KG1 (cell line): ENCODE data around the gene KCNN1.
"Not testable (repeated sequence)": the region's sequence is repeated elsewhere in the genome, so short reads cannot be mapped to it uniquely, and the experiment has no call there.

Source experiments
- DNase-seq: peaks from one replicate; lab custom pipeline; 2025; lab: John Stamatoyannopoulos, UW

KCNN1 gene

DNA sequence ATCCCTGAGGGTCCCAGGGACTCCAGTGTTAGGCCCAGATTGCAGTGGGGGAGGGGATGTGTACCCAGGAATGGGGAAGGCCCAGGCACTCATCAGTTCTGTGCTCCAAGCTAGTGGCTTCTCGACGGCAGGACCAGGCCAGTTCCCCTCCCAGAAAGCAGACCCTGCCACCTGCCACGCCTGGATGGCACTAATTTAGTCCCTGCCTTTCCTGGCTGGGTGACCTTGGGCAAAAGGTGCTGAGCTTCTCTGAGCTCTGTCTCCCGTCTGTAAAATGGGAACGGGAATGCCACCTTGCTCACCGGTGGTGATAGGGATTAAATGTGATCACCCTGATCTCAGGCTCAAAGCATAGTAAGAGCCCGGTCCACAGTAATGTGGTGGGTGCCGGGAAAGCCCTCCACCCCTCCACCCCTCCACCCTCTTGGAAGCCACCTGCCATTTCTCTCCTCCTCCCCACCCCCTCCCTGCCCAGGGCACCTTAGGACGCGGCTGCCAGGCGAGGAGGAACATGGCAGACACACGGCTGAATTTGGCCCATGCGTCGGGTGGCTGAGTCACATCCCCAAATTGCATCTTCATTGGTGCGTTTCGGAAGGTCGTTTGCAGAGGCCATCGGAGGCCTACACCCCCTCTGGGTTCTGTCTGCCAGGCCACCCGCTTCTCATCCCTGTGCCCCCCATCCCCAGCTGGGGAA, 2.3 kb downstream of the KCNN1 start:
- DNase-seq = no peak

GRCh38 chr19:17972230-17972629, 5.3 kb downstream of the KCNN1 start:
- no peak for DNase-seq

- DNase-seq = no peak
These were observed 6.9 kb downstream of the KCNN1 start for GRCh38 chr19:17973759-17974158.

DNA sequence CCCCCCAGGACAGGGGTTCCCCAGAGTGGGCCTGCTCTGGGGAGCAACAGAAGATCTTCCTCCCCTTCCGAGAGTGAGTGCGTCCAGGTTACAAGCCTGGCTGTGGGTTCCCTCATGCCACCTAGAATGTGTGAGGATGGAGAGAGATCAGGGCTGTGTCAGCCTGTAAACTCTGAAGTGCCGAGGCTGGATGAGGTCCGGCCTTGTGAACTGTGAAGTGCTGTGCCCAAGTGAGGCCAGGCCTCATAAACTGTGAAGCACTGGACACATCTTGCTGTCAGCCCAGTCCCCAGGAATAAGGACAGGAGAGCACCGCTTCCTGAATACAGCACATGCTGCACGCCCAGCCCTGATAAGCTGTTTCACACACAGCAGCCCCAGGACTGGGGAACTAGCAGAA, 7.6 kb downstream of the KCNN1 start:
- DNase-seq = no peak

DNA sequence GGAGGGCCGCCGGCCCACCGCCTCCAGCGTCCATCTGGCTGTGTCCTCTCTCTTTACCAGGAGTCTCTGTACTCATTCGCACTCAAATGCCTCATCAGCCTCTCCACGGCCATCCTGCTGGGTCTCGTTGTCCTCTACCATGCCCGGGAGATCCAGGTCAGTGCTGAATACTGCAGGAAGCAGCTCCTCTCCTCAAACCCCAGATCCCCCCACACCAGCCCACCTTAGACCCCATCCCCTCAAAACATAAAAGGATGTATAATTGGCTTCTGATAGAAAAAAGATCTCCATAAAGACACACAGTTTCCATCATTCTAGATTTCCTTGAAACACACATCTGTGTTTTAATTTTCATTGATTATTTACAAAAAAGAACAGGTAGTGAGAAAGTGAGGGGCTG, 8.1 kb downstream of the KCNN1 start:
- no peak for DNase-seq

DNA sequence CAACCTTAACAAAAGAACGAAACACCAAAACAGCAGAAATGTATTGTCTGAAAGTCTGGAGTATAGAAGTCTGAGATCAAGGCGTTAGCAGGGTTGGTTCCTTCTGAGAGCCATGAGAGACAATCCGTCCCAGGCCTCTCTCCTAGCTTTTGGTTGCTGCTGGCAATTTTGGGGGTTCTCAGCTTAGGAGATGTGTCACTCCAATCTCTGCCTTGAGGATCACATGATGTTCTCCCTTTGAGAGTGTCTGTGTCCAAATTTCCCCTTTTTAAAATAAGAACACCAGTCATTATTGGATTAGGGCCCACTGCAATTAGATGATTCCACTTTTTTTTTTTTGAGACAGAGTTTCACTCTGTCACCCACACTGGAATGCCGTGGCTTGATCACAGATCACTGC, 10.1 kb downstream of the KCNN1 start:
- no peak for DNase-seq

DNA sequence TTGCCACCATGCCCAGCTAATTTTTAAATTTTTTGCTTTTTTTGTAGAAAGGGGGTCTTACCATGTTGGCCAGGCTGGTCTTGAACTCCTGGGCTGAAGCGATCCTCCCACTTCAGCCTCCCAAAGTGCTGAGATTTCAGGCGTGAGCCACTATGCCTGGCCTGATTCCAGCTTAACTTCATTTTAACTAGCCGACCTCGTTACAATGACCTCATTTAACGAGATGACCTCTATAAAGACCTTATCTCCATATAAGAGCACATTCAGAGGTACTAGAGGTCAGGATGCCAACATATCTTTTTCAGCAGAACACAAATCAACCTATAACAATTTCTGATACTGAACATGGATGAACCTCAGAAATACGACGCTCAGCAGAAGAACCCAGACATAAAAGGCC, 10.6 kb downstream of the KCNN1 start:
- no peak for DNase-seq

- DNase-seq = no peak
These were observed 14.7 kb downstream of the KCNN1 start for GRCh38 chr19:17981611-17982010.

DNA sequence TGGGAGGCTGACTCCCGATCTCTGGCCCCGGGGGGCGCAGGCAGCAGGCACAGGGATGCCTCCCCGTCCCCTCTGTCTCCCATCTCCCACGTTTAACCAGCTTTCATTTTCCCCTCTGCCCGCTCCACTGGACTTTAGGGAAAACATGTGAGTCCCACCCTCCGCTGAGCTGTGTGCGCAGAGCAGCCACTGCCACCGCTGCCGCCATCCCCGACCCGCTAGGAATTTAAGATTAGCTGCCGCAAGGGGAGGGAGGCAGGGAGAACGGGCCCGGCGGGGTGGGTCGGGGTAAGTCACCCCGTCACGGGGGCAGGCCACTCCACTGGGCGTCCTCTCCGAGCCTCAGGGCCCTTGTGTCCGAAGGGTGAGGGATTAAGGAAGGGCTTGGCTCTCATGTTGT, 15.5 kb downstream of the KCNN1 start:
- no peak for DNase-seq

GRCh38 chr19:17985037-17985818, 18.3 kb downstream of the KCNN1 start:
- no peak for DNase-seq

DNA sequence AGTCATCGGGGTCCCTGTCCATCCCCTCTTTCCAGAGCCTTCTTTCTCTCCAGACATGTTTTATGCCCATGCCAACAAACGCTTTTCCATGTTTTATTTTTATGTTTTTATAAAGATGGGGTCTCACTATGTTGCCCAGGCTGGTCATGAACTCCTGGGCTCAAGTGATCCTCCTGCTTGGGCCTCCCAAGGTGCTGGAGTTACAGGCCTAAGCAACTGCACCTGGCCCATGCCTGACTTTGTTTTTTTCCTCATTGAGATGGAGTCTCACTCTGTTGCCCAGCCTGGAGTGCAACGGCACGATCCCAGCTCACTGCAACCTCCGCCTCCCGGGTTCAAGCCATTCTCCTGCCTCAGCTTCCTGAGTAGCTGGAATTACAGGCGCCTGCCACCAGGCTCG, 19.7 kb downstream of the KCNN1 start:
- not testable (repeated sequence) for DNase-seq

GRCh38 chr19:17988161-17988560, 21.3 kb downstream of the KCNN1 start:
- no peak for DNase-seq

- no peak for DNase-seq
These were observed 22.7 kb downstream of the KCNN1 start for GRCh38 chr19:17989425-17990094.

GRCh38 chr19:17993076-17993813, 26.3 kb downstream of the KCNN1 start:
- DNase-seq = no peak

DNA sequence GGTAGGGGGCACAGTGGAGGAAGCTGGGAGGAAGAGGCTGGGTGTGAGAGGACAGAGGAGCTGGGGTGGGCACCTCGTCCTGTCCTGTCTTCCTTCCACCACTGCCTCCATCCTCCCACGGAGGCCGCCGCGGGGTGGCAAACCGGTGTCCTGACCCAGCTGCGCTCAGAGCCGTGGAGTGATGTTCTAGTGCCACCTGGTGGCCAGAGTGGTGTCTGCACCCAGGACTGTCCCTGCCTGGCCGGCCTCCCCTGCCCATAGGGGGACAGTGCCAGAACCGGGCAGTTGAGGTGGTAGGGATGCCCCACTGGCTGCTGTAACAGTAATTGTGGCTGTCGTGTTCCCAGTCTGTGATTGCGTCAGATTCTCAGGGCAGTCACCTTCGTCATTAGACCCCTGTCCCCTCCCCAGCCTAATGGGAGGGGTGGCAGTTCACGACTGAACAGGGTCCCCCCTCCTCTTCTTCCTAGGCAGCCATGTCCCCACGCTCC, 30.0 kb downstream of the KCNN1 start:
- DNase-seq = peak; percentile 67

DNA sequence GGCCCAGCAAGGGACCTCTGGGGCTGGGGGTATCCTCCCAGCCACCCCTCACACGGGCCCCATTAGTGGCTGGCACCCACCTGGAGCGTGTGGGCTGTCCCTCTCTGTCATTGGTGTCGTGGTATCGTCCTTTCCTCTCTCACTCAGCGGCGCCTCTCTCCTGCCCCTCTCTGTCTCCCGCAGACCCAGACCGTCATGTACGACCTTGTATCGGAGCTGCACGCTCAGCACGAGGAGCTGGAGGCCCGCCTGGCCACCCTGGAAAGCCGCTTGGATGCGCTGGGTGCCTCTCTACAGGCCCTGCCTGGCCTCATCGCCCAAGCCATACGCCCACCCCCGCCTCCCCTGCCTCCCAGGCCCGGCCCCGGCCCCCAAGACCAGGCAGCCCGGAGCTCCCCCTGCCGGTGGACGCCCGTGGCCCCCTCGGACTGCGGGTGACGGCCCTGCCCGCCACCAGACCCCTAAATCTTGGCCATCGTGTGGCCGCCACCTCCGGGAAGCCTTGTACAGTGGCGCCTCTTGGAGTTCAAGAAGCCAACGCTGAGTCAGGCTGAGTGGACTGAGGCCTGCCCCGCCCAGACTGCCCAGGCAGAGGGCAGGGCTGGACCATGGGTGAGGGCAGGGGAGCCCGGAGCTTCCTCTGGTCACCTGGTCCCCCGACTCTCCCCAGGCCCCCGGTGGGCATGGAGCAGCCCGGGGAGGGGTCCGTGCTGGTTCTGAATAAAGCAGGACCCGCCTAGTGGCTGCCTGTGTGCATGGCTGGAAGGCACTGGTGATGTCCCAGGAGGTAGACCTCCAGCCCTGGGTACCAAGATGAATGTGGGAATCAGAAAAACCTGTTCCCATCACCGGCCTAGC, 31.3 kb downstream of the KCNN1 start:
- no peak for DNase-seq

DNA sequence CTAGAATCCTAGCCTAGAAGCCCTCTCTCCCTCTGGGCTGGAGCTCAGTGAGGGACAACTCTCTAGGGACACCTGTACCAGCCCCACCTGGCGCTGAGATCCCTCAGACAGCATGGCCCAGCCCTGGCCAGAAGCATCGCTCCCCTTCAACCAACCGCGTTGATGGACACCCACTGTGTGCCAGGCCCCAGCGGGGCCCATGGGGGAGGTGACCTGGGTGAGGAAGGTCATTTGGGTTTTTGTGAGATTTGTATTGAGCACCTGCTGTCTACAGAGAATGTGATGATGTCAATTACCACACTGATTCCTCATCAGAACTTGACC, 31.9 kb downstream of the KCNN1 start:
- DNase-seq = no peak

GRCh38 chr19:17999684-18000479, 33.0 kb downstream of the KCNN1 start:
- no peak for DNase-seq

DNA sequence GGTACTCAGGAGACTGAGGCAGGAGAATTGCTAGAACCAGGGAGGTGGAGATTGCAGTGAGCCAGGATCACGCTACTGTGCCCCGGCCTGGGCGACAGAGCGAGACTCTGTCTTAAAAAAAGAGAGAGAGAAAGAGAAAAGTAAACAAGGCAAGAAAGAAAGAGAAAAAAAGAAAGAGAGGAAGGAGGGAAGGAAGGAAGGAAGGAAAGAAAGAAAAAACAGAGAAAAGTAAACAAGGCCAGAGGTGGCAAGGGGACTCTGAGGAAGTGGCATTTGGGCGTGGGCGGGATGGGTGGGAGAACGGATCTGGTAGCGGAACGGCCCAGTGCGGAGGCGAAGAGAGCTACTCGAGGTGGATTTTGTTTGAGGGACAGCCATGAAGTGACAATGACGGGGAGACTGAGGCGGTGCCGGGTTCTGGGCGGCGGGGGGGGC, 33.6 kb downstream of the KCNN1 start:
- DNase-seq = no peak
